ENCODE results near the gene SAMD3. TPM values are rescaled to one million over a fixed set of nuclear protein-coding genes. Genes with fewer than 3 reads are reported as not detected.

SAMD3 gene
- total RNA-seq, 1 donor from 2014 or later: 0.69 TPM

GRCh38 chr6:130218134-130218533, 4.6 kb downstream of the SAMD3 start:
- H3K36me3 Mint-ChIP-seq (ENCODE audit: insufficient read depth): no peaks in the 10 kb centered on the region
- no peak overlapping the region for H3K27ac Mint-ChIP-seq
- DNase-seq (ENCODE audit: low spot score, unreplicated experiment): no peak
- TF ChIP-seq, protein P1, sequence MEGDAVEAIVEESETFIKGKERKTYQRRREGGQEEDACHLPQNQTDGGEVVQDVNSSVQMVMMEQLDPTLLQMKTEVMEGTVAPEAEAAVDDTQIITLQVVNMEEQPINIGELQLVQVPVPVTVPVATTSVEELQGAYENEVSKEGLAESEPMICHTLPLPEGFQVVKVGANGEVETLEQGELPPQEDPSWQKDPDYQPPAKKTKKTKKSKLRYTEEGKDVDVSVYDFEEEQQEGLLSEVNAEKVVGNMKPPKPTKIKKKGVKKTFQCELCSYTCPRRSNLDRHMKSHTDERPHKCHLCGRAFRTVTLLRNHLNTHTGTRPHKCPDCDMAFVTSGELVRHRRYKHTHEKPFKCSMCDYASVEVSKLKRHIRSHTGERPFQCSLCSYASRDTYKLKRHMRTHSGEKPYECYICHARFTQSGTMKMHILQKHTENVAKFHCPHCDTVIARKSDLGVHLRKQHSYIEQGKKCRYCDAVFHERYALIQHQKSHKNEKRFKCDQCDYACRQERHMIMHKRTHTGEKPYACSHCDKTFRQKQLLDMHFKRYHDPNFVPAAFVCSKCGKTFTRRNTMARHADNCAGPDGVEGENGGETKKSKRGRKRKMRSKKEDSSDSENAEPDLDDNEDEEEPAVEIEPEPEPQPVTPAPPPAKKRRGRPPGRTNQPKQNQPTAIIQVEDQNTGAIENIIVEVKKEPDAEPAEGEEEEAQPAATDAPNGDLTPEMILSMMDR (IDR thresholded peaks at IDR 0.05; ENCODE audit: unreplicated experiment): no peak
- H3K4me1 Mint-ChIP-seq (ENCODE audit: low read depth): no peaks in the 10 kb centered on the region
- H3K4me3 Mint-ChIP-seq (ENCODE audit: low read depth): no peak overlapping the region
- peaks cover 5% of the 10 kb centered on the region for H3K27me3 Mint-ChIP-seq
- H3K9me3 Mint-ChIP-seq (ENCODE audit: low read depth): no peaks in the 10 kb centered on the region

DNA sequence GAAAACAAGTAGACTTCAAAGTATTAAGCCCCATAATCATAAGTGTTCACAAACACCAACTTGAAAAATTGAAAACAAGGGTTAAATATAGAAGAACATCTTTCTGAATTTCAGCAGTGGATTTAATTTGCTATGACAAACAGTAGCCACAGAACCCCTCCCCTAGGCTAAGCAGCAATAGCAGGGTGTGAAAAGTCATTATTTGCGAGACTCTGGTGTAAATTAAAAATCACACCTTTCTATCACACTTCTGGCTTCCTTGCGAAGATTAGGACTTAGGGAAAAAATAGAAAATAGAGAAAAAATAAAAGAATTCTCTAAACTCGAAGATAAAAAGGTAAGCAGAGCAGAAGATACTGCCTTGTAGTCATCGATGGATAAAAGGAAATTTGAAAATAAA, 6.1 kb downstream of the SAMD3 start:
- DNase-seq (ENCODE audit: low spot score, unreplicated experiment): no peak
- Mint-ChIP-seq H3K4me1 (ENCODE audit: low read depth) (no peaks in the 10 kb centered on the region), H3K9me3 (ENCODE audit: low read depth) (no peaks in the 10 kb centered on the region), H3K27me3 (peaks cover 7% of the 10 kb centered on the region), H3K27ac (no peak overlapping the region), H3K4me3 (ENCODE audit: low read depth) (no peak overlapping the region), H3K36me3 (ENCODE audit: insufficient read depth) (no peaks in the 10 kb centered on the region)
- TF ChIP-seq, protein P1 (IDR thresholded peaks at IDR 0.05; ENCODE audit: unreplicated experiment): no peak

GRCh38 chr6:130215526-130215925, 7.2 kb downstream of the SAMD3 start:
- Mint-ChIP-seq H3K27me3 (peaks cover 7% of the 10 kb centered on the region), H3K36me3 (ENCODE audit: insufficient read depth) (no peaks in the 10 kb centered on the region), H3K4me1 (ENCODE audit: low read depth) (no peaks in the 10 kb centered on the region), H3K27ac (no peak overlapping the region), H3K4me3 (ENCODE audit: low read depth) (no peak overlapping the region), H3K9me3 (ENCODE audit: low read depth) (no peaks in the 10 kb centered on the region)
- no peak for DNase-seq (ENCODE audit: low spot score, unreplicated experiment)
- TF ChIP-seq, protein P1 (IDR thresholded peaks at IDR 0.05; ENCODE audit: unreplicated experiment): no peak

GRCh38 chr6:130212215-130212874, 10.4 kb downstream of the SAMD3 start:
- Mint-ChIP-seq H3K36me3 (ENCODE audit: insufficient read depth) (no peaks in the 10 kb centered on the region), H3K4me1 (ENCODE audit: low read depth) (no peaks in the 10 kb centered on the region), H3K4me3 (ENCODE audit: low read depth) (no peak overlapping the region), H3K9me3 (ENCODE audit: low read depth) (no peaks in the 10 kb centered on the region), H3K27ac (no peak overlapping the region), H3K27me3 (peaks cover 7% of the 10 kb centered on the region)
- DNase-seq (ENCODE audit: low spot score, unreplicated experiment): no peak
- TF ChIP-seq, protein P1 (IDR thresholded peaks at IDR 0.05; ENCODE audit: unreplicated experiment): no peak

- Mint-ChIP-seq H3K4me3 (ENCODE audit: low read depth) (no peak overlapping the region), H3K27me3 (peaks cover 7% of the 10 kb centered on the region), H3K27ac (peak overlapping the region; percentile 24), H3K4me1 (ENCODE audit: low read depth) (no peaks in the 10 kb centered on the region), H3K9me3 (ENCODE audit: low read depth) (no peaks in the 10 kb centered on the region), H3K36me3 (ENCODE audit: insufficient read depth) (no peaks in the 10 kb centered on the region)
- no peak for DNase-seq (ENCODE audit: low spot score, unreplicated experiment)
- TF ChIP-seq, protein P1 (IDR thresholded peaks at IDR 0.05; ENCODE audit: unreplicated experiment): no peak
Observed at GRCh38 chr6:130211691-130212090, 11.1 kb downstream of the SAMD3 start.

Data from progenitor cell of endocrine pancreas (in vitro differentiated cells).